Fibroblast of peridontal ligament (primary cell): ENCODE results near the gene HIVEP3.

Experiments
- DNase-seq: peaks from one replicate; pipeline ENCODE4 v3.0.0-alpha.2; 2010; ENCODE audit errors: extremely low read depth

The HIVEP3 gene

GRCh38 chr1:41468122-41468762 is 450.5 kb downstream of the HIVEP3 start:
- no peak for DNase-seq

- DNase-seq: no peak
Observed at GRCh38 chr1:41467673-41468072, 451.0 kb downstream of the HIVEP3 start.

GRCh38 chr1:41466146-41466545 is 452.6 kb downstream of the HIVEP3 start:
- no peak for DNase-seq

DNA sequence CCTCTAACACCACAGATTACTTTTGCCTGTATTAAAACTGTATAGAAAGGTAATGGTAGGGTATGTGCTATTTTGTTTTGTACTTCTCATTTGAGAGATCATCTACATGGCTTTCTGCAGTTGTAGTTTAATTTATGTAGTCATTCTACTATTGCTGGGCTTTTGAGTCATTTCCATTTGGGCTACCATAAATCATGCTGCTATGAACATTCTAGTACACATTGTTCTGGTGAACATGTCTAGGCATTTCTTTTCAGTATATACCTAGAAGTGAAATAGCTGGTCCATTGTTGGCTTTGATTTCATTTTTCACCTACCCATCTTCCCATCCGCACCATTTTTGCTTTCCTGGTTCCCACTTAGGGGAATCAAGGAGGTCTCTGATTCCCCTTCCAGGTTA is 453.0 kb downstream of the HIVEP3 start:
- DNase-seq: no peak

DNA sequence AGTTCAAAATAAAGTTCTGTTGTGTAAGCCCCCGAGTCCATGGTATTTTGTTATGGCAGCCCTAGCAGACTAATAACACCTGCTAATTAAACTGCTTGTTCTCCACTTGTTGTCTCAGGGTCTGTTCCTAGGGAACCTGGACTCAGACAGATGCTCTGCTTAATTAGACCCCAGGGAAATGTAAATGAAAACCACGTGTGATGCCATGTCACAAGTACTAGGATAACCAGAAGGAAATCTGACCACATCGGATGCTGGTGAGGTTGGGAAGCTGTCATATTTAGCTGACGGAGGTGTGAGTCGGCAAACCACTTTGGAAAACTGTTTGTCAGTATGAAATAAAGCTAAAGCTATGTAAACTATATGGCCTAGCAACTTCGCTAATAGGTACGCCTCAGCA is 453.8 kb downstream of the HIVEP3 start:
- DNase-seq: no peak

DNA sequence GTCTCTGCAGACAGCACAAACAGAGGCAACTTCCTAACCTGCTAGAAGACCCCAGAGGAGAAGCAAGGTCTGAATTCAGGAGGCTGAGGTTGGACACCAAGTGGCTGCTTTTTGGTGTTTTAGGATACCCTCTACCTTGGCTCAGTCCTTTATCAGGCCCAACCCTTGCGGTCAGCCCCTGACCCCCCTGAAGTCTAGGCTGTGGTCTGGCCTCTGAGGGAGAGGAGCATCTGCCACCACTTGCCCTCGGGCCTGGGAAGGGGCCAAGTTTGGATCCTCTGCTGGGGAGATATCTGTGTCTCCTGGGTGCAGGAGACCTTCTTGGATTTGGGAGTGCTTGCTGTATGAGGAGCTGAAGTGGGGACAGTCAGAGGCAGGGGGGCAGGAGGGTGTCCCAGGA is 455.2 kb downstream of the HIVEP3 start:
- no peak for DNase-seq

- no peak for DNase-seq
Observed at GRCh38 chr1:41462680-41463004, 456.1 kb downstream of the HIVEP3 start.

- DNase-seq: no peak
Observed at GRCh38 chr1:41461790-41462679, 456.7 kb downstream of the HIVEP3 start.

- DNase-seq: no peak
Observed at GRCh38 chr1:41456847-41457540, 461.7 kb downstream of the HIVEP3 start.
